Endothelial cell (in vitro differentiated cells): ENCODE results near the gene FAM204A. TPM values are rescaled to one million over a fixed set of nuclear protein-coding genes. Genes with fewer than 3 reads are reported as not detected.

Experiments
- DNase-seq: peaks from one replicate; pipeline ENCODE4 v3.0.0; 2021; ENCODE audit warnings: low spot score
- H3K27ac Mint-ChIP-seq: one replicate; pipeline ENCODE4 v1.8.0; 2021; ENCODE audit warnings: mixed read lengths, inconsistent platforms; ENCODE audit not compliant: unreplicated experiment
- H3K27me3 Mint-ChIP-seq: one replicate; pipeline ENCODE4 v1.8.0; 2021; ENCODE audit warnings: mild to moderate bottlenecking, moderate library complexity, mixed read lengths, inconsistent platforms; ENCODE audit not compliant: unreplicated experiment
- H3K36me3 Mint-ChIP-seq: one replicate; pipeline ENCODE4 v1.8.0; 2021; ENCODE audit warnings: mild to moderate bottlenecking, low read depth, mixed read lengths, inconsistent platforms; ENCODE audit not compliant: unreplicated experiment
- H3K4me1 Mint-ChIP-seq: one replicate; pipeline ENCODE4 v1.8.0; 2021; ENCODE audit warnings: mild to moderate bottlenecking, mixed read lengths, inconsistent platforms; ENCODE audit not compliant: unreplicated experiment
- H3K4me3 Mint-ChIP-seq: one replicate; pipeline ENCODE4 v1.8.0; 2021; ENCODE audit warnings: mild to moderate bottlenecking, mixed read lengths, inconsistent platforms; ENCODE audit not compliant: unreplicated experiment
- H3K9me3 Mint-ChIP-seq: one replicate; pipeline ENCODE4 v1.8.0; 2021; ENCODE audit warnings: mixed read lengths, inconsistent platforms; ENCODE audit not compliant: unreplicated experiment
- CTCF ChIP-seq: fragments of 200-600 bp; sonication (generic); IDR thresholded peaks from one replicate; pipeline ENCODE4 v1.5.0; 2021; ENCODE audit warnings: antibody characterized with exemption; ENCODE audit not compliant: unreplicated experiment
- long read RNA-seq: library from polyadenylated mRNA; unstranded; transcript quantifications from one replicate; pipeline ENCODE4 v2.0.0, GENCODE V29; 2020; ENCODE audit not compliant: unreplicated experiment
- total RNA-seq: library from RNA; stranded (reverse); fragmentation: NEBNext Ultra II Directional; extraction: Animal tissue kit (Norgen Biotek cat#: 25700); gene quantifications from one replicate; pipeline ENCODE4 v1.2.1, GENCODE V29; 2021; ENCODE audit not compliant: unreplicated experiment

Gene FAM204A
- 77.4 TPM for total RNA-seq
- long read RNA-seq, full-length matches to known transcripts: 11 of 20 reads
- long read RNA-seq, partial matches to known transcripts: 7 of 20 reads
- long read RNA-seq, other reads (novel, unspliced or antisense): 2 of 20 reads

GRCh38 chr10:118341791-118342637, at the start of gene FAM204A:
TSS of gene FAM204A (minus strand) at chr10:118342324. CDS start at chr10:118336415, 5,909 bp downstream.
- H3K27me3 Mint-ChIP-seq: peaks cover 2% of the 10 kb centered on the region
- DNase-seq: peak; percentile 92
- no peaks in the 10 kb centered on the region for H3K36me3 Mint-ChIP-seq
- no peak for TF ChIP-seq CTCF
- H3K27ac Mint-ChIP-seq: peak within 1 kb of the TSS; percentile 98
- peak within 1 kb of the TSS; percentile 97 for H3K4me3 Mint-ChIP-seq
- H3K9me3 Mint-ChIP-seq: no peaks in the 10 kb centered on the region
- peaks cover 20% of the 10 kb centered on the region for H3K4me1 Mint-ChIP-seq

GRCh38 chr10:118383699-118384098, 41.6 kb upstream of the FAM204A start:
- Mint-ChIP-seq H3K9me3 (no peaks in the 10 kb centered on the region), H3K27ac (no peak overlapping the region), H3K4me1 (peaks cover 10% of the 10 kb centered on the region), H3K27me3 (no peaks in the 10 kb centered on the region), H3K36me3 (no peaks in the 10 kb centered on the region), H3K4me3 (no peak overlapping the region)
- no peak for DNase-seq
- TF ChIP-seq CTCF: no peak

GRCh38 chr10:118383063-118383689, 41.1 kb upstream of the FAM204A start:
- no peaks in the 10 kb centered on the region for H3K36me3 Mint-ChIP-seq
- DNase-seq: no peak
- H3K27me3 Mint-ChIP-seq: no peaks in the 10 kb centered on the region
- H3K9me3 Mint-ChIP-seq: no peaks in the 10 kb centered on the region
- H3K4me1 Mint-ChIP-seq: peaks cover 15% of the 10 kb centered on the region
- H3K27ac Mint-ChIP-seq: no peak overlapping the region
- H3K4me3 Mint-ChIP-seq: no peak overlapping the region
- no peak for TF ChIP-seq CTCF

- Mint-ChIP-seq H3K4me1 (peaks cover 22% of the 10 kb centered on the region), H3K9me3 (no peaks in the 10 kb centered on the region), H3K4me3 (no peak overlapping the region), H3K27me3 (no peaks in the 10 kb centered on the region), H3K27ac (no peak overlapping the region), H3K36me3 (no peaks in the 10 kb centered on the region)
- no peak for DNase-seq
- TF ChIP-seq CTCF: no peak
Observed at GRCh38 chr10:118374404-118374803, 32.3 kb upstream of the FAM204A start.

- no peak for DNase-seq
- H3K27ac Mint-ChIP-seq: no peak overlapping the region
- no peak overlapping the region for H3K4me3 Mint-ChIP-seq
- no peaks in the 10 kb centered on the region for H3K9me3 Mint-ChIP-seq
- no peaks in the 10 kb centered on the region for H3K27me3 Mint-ChIP-seq
- H3K4me1 Mint-ChIP-seq: peaks cover 25% of the 10 kb centered on the region
- H3K36me3 Mint-ChIP-seq: no peaks in the 10 kb centered on the region
- no peak for TF ChIP-seq CTCF
Observed at GRCh38 chr10:118373786-118374185, 31.7 kb upstream of the FAM204A start.
